GM21737 (cell line): ENCODE measurements around the gene ADD1.

Experiments
- ATAC-seq: cut with Tn5 transposase; IDR thresholded peaks from one replicate; pipeline ENCODE4 v1.9.1; 2021; ENCODE audit warnings: mild to moderate bottlenecking, moderate library complexity; ENCODE audit not compliant: unreplicated experiment

Gene ADD1

DNA sequence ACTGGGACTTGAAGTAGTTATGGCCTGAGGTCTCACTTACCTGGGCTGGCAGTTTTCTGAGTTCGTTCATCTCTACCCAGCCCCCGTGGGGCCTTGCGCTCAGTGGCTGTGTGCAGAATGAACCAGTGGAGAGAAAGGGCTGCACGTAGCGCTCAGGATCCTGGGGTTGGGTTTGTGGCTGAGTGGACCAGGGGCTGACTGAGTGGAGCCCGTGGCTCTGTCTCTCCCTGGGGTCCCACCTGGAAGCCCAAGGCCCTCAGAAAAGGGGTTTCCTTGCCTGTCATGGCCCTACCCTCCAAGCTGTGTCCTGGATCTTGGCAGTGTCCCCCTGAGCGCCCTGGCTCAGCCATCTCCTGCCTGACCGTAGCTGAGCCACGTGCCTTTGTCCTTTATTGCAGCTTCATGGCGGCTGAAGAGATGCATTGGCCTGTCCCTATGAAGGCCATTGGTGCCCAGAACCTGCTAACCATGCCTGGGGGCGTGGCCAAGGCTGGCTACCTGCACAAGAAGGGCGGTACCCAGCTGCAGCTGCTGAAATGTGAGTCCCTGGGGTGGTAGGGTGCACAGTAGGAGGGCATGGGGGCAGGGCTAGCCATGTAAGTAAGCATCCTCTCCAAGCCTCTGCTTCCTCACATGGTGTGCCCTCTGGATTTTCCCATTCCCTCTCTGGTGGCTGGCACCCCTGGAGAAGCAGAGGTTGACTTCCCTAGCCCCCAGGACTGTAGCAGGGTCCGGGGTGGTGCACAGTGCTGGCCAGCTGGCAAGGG lies 23.2 kb upstream of the ADD1 start:
- no peak for ATAC-seq

- ATAC-seq, result no peak
Measured at GRCh38 chr4:2822461-2823300, 21.0 kb upstream of the ADD1 start.

GRCh38 chr4:2823301-2823670 lies 20.4 kb upstream of the ADD1 start:
- ATAC-seq, result no peak

DNA sequence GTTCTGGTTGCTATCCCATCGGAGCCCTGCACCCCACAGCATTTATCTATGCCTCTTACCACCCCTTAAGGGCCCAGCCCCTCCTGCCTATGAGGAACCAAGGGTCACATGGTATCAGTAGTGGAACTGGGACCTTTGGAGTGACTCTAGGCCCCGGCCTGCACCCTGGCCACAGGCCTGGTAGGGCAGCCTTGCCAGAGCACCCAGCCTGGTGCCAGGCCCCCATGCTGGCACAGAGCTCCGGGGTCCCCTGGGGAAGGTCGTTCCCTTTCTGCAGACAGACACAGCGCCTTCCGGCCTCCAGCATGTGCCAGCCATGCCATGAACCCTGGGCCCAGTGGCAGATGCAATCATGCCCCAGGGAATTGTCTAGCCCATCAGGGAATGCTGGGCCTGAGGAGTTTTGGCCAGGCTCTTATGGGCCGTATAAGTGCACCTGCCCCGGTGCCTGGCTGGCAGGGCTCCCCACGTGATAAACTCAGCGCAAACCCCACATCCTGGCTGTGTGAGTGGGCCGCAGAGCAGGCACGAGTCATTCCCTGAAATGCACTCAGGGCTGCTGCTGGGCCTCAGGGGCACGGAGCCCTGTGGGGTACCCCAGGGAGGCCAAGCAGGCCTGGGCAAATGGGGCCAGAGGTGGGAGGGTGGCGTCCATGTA lies 19.8 kb upstream of the ADD1 start:
- no peak for ATAC-seq

DNA sequence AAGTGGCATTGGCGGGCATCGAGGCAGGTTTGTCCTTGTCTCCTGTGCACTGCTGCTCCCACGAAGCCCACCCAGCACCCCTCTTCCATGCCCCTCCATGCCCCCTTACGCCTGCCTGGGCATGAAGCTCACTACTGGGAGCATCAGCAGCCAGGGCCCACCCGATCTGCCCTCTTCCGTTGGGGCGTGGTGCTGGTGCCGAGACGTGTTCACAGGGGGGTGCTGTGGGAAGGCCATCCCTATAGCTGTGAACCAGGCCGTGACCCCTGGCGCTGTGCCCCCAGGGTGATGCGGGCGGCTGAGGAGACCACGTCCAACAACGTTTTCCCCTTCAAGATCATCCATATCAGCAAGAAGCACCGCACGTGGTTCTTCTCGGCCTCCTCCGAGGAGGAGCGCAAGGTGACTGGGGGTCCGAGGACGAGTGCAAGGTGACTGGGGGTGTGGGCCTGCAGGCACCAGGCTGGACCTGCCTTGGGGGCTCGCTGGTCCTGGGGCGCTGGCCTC lies 19.3 kb upstream of the ADD1 start:
- no peak for ATAC-seq

GRCh38 chr4:2824836-2825381 lies 18.7 kb upstream of the ADD1 start:
- no peak for ATAC-seq

- ATAC-seq, result no peak
Measured at GRCh38 chr4:2825740-2826139, 17.9 kb upstream of the ADD1 start.

DNA sequence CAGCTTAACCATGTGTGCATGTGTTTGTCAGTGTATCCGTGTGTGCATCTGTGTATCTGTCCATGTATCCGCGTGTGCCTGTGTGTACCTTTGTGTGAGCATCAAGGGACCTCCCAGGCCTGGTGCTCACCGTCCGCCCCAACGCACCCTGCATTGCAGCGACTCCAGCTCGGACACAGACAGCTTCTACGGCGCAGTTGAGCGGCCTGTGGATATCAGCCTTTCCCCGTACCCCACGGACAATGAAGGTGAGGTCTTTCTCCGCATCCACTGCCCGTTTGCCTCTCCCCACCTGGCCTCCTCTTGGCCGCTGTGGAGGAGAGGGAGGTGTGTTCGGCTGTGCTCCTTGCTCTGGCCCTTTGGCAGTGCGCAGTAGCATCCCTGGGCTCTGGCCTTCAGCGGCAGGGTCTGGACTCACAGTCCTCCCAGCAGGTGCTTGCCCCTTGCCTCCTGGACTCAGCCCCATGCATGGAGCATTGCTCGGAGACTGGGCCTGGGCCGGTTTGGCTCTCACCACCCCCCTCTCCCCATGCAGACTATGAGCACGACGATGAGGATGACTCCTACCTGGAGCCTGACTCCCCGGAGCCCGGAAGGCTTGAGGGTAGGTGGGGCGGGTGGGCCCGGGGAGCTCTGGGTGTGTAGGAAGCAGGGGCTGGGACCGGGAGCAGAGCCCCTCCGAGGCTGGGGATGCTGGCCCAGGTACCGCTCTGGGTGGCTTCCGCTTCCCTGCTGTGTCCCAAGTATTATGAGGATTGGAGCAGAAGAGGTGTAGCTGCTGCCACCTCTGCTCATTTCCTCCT lies 16.4 kb upstream of the ADD1 start:
- ATAC-seq, result no peak

DNA sequence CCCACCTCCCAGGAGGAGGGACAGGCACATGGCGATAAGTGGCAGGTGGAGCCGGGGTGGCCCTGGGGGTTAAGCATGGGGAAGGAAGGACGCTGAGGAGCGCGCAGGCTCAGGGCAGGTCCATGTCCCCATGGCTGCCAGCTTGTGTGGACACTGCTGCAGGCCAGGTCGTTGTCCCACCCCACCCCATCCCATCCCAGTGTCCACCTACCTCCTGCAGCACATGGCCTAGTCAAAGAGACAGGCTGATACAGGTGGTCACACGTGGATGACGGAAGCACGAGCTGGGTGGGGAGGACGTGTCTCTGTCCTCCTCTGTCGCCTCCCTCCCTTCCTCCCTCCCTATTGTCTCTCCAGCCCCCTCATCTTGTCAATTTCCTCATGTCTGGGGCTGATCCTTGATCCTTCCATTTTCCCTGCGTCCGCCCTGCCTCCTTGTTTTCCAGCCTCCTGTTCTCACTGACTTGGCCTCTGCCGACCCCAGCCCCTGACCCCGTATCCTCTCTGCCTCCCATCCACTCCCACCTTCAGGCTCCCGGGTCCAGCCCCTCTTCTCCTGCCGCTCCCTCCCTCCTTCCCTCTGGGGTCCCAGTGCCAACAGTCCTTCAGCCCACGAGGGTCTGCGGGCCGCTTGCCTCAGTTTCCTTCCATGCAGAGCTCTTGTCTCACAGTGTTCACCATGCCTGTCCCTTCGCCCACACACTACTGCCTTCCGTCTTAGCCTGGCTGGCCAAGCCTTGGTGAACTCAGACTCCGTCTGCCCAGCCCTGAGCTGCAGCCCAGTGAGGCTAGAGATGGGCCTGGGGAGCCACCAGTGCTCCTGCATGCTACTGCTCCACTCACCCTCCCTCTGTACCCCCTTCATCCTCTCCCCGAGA lies 15.5 kb upstream of the ADD1 start:
- no peak for ATAC-seq

DNA sequence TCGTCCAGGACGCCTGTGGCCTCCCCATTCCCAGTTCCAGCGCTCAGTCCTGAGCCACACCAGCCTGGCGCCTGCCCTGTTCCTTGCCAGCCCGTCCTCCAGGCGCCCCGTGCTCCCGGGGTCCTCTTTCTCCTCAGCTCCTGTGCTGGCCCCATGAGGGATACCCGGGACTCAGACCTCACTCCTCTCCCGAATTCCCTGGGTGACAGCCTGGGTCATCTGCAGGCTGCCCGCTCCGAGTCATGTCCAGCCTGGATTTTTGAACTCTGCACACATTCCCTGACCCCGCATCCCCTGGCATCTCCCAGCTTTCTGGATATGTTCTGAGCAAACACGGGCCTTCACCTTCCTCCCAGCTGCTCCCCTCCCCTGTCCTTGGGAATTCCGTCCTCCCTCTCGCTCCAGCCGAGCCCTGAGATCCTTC lies 14.9 kb upstream of the ADD1 start:
- ATAC-seq, result no peak

DNA sequence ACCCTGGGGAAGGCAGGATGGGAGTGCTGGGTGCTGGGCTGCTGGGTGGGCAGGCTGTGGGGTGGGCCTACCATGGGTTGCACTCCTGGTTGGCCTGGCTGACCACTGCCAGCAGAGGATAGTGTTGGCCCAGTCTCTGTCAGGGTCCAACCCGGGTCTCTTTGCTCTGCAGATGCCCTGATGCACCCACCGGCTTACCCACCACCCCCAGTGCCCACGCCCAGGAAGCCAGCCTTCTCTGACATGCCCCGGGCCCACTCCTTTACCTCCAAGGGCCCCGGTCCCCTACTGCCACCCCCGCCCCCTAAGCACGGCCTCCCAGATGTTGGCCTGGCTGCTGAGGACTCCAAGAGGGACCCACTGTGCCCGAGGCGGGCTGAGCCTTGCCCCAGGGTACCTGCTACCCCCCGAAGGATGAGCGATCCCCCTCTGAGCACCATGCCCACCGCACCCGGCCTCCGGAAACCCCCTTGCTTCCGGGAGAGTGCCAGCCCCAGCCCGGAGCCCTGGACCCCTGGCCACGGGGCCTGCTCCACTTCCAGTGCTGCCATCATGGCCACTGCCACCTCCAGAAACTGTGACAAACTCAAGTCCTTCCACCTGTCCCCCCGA lies 14.2 kb upstream of the ADD1 start:
- ATAC-seq, result no peak

GRCh38 chr4:2829933-2830451 lies 13.7 kb upstream of the ADD1 start:
- no peak for ATAC-seq

- no peak for ATAC-seq
Measured at GRCh38 chr4:2830632-2831610, 12.7 kb upstream of the ADD1 start.

GRCh38 chr4:2831611-2832308 lies 11.9 kb upstream of the ADD1 start:
- ATAC-seq, result no peak

DNA sequence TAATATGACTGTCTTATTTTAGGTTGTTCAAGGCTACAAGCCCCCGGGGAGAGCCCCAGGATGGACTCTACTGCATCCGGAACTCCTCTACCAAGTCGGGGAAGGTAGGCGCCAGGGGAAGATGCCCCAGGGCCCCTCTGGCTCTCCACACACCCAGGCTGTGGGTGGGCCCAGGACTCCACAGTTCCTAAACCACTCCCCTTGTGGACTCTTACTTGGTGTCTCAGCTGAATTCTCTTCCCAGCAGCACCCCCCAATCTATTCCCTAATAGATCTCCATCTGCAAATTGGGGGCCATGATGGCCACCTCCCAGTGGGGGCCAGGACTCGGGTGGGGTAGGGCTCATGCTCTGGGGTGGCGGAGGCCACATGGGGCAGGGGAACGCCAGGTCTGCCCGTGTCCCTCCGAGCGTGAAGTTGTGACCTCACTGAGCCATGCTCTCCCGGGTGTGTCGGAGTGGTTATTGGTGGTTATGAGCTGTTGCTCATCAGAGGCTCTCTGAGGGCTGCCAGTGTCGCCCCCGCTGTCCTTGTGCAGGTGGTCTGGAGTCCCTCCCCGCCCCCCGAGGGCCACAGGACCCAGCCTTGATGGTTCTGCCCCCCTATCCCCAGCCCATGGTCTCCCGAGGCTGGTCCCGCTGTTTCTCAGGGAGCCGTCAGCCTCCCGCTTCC lies 11.2 kb upstream of the ADD1 start:
- ATAC-seq, result peak; percentile 46

- no peak for ATAC-seq
Measured at GRCh38 chr4:2832981-2833670, 10.5 kb upstream of the ADD1 start.
